Effector memory CD4-positive, alpha-beta T cell (primary cell): ENCODE measurements around the gene TPBG.
A peak's percentile ranks its signal among the peaks of the same experiment; 100 is the strongest.

Source experiments
- DNase-seq, 3 donors: peaks; one replicate each; pipeline ENCODE4 v3.0.0-alpha.2; 2020
- H3K27ac ChIP-seq: 2 replicates; pipeline ENCODE4 v1.7.0; 2013; ENCODE audit warnings: mild to moderate bottlenecking, low read length, moderate library complexity; ENCODE audit not compliant: insufficient read depth, poor library complexity, severe bottlenecking
- H3K27me3 ChIP-seq: replicated peaks from 2 replicates; pipeline ENCODE4 v1.7.0; 2013; ENCODE audit warnings: mild to moderate bottlenecking, low read length; ENCODE audit not compliant: insufficient read depth, control insufficient read depth, poor library complexity, severe bottlenecking
- H3K36me3 ChIP-seq: 2 replicates; pipeline ENCODE4 v1.7.0; 2013; ENCODE audit warnings: mild to moderate bottlenecking, low read length, moderate library complexity; ENCODE audit not compliant: control insufficient read depth, insufficient read depth
- H3K4me1 ChIP-seq: 2 replicates; pipeline ENCODE4 v1.7.0; 2013; ENCODE audit warnings: low read length, mild to moderate bottlenecking; ENCODE audit not compliant: control insufficient read depth, insufficient read depth, poor library complexity, severe bottlenecking
- H3K4me3 ChIP-seq: 2 replicates; pipeline ENCODE4 v1.7.0; 2013; ENCODE audit warnings: low read length, low read depth, mild to moderate bottlenecking; ENCODE audit not compliant: insufficient read depth, poor library complexity, severe bottlenecking
- H3K9me3 ChIP-seq: 2 replicates; pipeline ENCODE4 v1.7.0; 2013; ENCODE audit warnings: mild to moderate bottlenecking, low read length, moderate library complexity; ENCODE audit not compliant: control insufficient read depth

Gene TPBG

DNA sequence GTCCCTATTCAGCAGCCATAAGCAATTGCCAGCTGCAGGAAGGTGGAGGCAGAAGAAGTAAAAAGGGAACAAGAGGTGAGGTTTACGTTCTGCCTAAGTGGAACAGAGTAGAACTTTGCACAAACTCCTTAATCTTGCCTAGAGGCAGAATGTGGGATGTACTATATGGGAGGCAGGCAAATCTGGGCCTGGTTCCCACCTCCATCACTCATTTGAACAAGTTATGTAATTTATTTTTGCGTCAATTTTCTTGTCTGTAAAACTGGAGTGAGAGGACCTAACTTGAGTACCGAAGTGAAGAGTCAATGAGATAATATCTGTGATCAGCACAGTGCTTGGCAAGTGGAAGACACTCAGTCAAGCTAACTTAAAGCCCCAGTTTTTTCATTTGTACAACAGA, 2.0 kb upstream of the TPBG start:
- H3K4me1 ChIP-seq: peaks cover 11% of the 10 kb centered on the region
- H3K4me3 ChIP-seq: no peak overlapping the region
- no peaks in the 10 kb centered on the region for H3K36me3 ChIP-seq
- H3K27me3 ChIP-seq: peaks cover 19% of the 10 kb centered on the region
- H3K27ac ChIP-seq: no peak overlapping the region
- no peak for DNase-seq
- H3K9me3 ChIP-seq: no peaks in the 10 kb centered on the region

DNA sequence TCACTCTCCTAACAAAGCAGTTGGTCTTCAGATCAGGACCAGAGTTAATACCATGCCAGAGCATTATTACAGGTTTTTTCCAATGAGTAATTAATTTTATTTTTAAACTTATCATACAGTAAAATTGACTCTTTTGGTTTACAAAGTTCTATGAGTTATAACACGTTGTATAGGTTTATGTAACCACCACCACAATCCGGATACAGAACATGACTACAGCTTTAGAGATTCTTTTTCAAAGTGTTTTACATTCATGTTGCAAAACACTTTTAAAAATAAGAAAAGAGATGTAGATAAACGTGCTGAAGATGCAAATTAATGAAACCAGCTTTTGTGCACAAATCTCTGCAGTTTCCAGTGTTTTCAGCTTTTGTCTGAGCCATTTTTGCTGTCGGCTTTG, 1.5 kb upstream of the TPBG start:
- Histone ChIP-seq H3K27ac (no peak overlapping the region), H3K27me3 (peaks cover 19% of the 10 kb centered on the region), H3K4me3 (no peak overlapping the region), H3K9me3 (no peaks in the 10 kb centered on the region), H3K36me3 (no peaks in the 10 kb centered on the region), H3K4me1 (peaks cover 11% of the 10 kb centered on the region)
- no peak for DNase-seq

DNA sequence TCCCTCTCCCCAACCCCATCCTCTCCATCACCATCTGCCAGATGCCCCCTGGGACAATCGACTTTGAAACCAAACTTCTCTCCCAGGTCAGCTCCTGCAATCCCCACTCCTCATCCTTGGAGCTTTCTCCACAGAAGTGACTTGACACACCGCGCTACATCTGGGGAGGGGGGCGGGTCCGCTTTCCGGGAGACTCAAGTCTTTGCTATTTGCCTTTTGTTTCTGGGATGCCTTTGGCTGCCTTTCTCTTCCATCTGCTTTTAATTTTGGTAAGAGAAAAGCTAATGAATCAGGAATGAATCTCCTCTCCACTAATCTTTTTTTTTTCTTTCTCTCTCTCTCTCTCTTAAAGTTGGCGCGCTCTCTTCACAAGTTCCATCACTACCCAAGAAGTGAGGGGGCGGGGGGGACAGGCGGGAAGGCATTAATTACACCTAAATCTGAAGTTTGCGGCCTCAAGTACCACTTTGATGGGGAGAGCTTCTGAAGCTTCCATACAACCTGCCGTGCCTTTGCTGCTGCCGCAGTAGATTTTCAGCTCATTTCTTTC, 664 bp upstream of the TPBG start:
- no peaks in the 10 kb centered on the region for H3K9me3 ChIP-seq
- H3K4me1 ChIP-seq: peaks cover 11% of the 10 kb centered on the region
- peaks cover 19% of the 10 kb centered on the region for H3K27me3 ChIP-seq
- peak overlapping the region; percentile 63 for H3K4me3 ChIP-seq
- no peak for DNase-seq
- no peak overlapping the region for H3K27ac ChIP-seq
- no peaks in the 10 kb centered on the region for H3K36me3 ChIP-seq

DNA sequence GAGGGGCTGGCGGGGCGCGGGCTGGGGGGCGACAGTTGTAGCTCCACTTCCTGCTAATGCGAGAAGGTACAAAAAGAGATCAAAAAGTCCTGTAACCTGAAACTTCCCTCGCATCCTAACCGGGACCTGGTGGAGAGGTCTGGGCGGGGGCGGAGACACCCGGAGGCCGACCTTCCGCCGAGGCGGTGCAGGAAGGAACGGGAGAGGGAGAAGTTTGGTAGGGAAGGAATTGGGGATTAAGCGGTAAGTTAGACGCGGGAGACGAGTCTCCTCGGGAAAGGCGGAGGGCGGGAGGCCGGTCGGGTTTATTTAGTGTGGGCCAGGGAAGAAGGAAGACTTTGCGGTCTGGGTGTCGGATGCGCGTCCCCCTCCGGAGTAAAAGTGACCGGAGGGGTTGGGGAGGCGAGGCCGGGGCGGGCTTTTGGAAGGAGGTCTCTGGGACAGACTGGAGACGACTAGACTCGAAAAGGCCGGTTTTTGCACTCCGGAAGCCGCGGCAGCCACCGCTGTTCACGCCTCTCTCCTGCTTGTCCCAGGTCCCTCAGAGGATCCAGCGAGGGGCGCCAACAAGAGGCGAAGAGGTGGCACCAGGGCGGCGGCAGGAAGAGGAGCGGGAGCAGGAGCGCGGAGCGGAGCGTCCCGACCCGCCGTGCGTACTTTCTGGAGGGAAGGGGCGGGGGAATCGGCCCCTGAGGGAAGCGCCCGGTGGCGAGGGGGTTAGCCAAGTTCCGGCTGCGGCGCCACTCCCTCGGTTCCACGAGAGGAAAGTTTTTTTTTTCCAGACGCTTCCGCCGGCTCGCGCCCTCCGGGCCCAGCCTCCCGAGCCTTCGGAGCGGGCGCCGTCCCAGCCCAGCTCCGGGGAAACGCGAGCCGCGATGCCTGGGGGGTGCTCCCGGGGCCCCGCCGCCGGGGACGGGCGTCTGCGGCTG, 734 bp downstream of the TPBG start:
- DNase-seq: peak in 1 of 3 donors; percentile 5
- peak overlapping the region; percentile 63 for H3K4me3 ChIP-seq
- peaks cover 19% of the 10 kb centered on the region for H3K27me3 ChIP-seq
- H3K4me1 ChIP-seq: peaks cover 11% of the 10 kb centered on the region
- no peak overlapping the region for H3K27ac ChIP-seq
- no peaks in the 10 kb centered on the region for H3K36me3 ChIP-seq
- no peaks in the 10 kb centered on the region for H3K9me3 ChIP-seq

DNA sequence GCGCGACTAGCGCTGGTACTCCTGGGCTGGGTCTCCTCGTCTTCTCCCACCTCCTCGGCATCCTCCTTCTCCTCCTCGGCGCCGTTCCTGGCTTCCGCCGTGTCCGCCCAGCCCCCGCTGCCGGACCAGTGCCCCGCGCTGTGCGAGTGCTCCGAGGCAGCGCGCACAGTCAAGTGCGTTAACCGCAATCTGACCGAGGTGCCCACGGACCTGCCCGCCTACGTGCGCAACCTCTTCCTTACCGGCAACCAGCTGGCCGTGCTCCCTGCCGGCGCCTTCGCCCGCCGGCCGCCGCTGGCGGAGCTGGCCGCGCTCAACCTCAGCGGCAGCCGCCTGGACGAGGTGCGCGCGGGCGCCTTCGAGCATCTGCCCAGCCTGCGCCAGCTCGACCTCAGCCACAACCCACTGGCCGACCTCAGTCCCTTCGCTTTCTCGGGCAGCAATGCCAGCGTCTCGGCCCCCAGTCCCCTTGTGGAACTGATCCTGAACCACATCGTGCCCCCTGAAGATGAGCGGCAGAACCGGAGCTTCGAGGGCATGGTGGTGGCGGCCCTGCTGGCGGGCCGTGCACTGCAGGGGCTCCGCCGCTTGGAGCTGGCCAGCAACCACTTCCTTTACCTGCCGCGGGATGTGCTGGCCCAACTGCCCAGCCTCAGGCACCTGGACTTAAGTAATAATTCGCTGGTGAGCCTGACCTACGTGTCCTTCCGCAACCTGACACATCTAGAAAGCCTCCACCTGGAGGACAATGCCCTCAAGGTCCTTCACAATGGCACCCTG, 1.6 kb downstream of the TPBG start:
- no peaks in the 10 kb centered on the region for H3K36me3 ChIP-seq
- H3K4me1 ChIP-seq: peaks cover 11% of the 10 kb centered on the region
- H3K4me3 ChIP-seq: peak overlapping the region; percentile 63
- no peaks in the 10 kb centered on the region for H3K9me3 ChIP-seq
- peak in 1 of 3 donors; percentile 1 for DNase-seq
- H3K27ac ChIP-seq: no peak overlapping the region
- H3K27me3 ChIP-seq: peaks cover 14% of the 10 kb centered on the region

DNA sequence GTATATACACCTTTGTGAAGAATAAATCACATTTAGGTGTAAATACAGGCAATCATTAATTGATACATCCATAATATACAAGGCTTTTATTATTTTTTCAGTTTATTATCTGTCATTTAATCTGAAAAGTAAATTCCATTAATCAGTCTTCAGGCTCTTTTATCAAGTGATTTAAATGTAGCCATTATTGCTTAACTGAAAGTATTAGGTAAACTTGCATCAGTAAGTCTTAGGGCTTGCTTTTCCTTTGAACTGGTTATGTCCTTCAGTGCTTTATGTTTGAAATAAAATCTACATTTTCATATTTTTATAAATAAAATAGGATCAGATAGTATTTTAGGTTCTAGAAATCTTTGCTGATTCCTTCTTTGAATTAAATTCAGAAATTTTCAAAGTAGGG, 4.1 kb downstream of the TPBG start:
- Histone ChIP-seq H3K4me1 (peaks cover 11% of the 10 kb centered on the region), H3K9me3 (no peaks in the 10 kb centered on the region), H3K36me3 (no peaks in the 10 kb centered on the region), H3K27ac (no peak overlapping the region), H3K27me3 (peaks cover 6% of the 10 kb centered on the region), H3K4me3 (no peak overlapping the region)
- no peak for DNase-seq

DNA sequence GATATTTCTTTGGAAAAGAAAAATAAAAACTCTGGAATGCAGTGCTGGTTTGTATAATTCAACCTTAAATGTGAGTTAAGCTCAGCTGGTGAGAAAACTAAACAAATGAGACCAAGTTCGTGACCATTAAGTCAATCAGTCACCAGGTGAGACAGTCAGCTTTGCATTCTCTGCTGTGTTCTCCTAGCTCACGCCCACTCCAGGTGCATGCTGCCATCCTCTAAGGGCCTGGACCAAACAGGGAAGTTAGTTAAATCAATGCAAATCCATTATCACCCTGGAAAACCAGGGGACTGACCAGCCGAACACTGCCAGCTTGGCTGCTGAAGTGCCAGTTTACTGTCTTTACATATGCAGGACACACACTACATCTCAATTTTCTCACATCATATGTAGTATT, 7.2 kb downstream of the TPBG start:
- DNase-seq: no peak
- H3K9me3 ChIP-seq: no peaks in the 10 kb centered on the region
- H3K27me3 ChIP-seq: no peaks in the 10 kb centered on the region
- no peak overlapping the region for H3K4me3 ChIP-seq
- no peak overlapping the region for H3K27ac ChIP-seq
- no peaks in the 10 kb centered on the region for H3K36me3 ChIP-seq
- H3K4me1 ChIP-seq: no peaks in the 10 kb centered on the region

DNA sequence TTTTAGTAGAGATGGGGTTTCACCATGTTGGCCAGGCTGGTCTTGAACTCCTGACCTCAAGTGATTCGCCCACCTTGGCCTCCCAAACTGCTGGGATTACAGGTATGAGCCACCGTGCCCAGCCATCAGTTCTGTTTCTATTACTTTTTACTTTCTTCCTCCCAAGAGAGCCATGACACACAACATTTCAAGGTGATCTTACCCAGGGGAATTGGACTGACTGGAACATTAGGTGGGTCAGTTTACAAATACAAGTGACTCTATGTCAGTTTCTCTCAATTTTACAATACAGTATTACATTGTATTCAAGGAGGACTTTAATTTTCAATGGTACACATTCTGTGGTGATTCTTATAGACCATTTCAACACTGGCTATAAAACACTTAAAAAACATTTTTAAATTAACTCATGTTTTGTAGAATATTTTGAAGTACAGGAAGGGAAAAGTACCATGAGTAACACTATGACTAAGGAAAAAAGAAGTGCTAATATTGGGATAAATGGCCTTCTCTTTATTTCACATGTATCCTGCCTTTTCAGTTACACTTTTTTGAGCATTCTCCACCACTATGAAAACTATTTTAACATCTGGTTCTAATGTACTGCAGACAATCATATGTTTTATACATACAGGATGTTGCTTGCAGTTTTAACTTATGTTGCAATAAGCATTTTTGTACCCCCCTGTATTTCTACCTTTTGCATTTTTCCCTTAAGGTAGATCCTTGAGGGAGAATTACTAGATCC, 8.4 kb downstream of the TPBG start:
- Histone ChIP-seq H3K4me3 (no peak overlapping the region), H3K27me3 (no peaks in the 10 kb centered on the region), H3K9me3 (no peaks in the 10 kb centered on the region), H3K36me3 (no peaks in the 10 kb centered on the region), H3K4me1 (no peaks in the 10 kb centered on the region), H3K27ac (no peak overlapping the region)
- no peak for DNase-seq

DNA sequence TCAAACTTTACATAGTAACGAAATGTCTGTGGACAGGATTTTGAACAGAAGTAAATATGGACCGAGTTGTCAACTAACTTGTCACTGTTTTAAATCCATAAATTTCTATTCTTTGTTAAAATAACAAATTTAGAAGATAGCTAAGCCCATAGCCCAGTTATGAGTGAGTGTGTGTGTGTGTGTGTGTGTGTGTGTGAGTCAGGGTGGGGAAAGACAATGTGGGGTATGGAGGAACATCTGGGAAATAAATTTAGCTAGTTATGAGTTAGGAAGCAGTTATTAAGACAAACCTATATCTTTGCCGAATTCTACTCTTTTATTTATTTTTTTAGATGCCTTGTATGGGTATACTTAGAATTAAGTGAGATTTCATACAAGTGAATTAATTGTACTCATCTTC, 9.0 kb downstream of the TPBG start:
- Histone ChIP-seq H3K4me3 (no peak overlapping the region), H3K27me3 (no peaks in the 10 kb centered on the region), H3K9me3 (no peaks in the 10 kb centered on the region), H3K36me3 (no peaks in the 10 kb centered on the region), H3K27ac (no peak overlapping the region), H3K4me1 (no peaks in the 10 kb centered on the region)
- no peak for DNase-seq
